ENCODE measurements around the gene CDC42BPB.

CDC42BPB gene

DNA sequence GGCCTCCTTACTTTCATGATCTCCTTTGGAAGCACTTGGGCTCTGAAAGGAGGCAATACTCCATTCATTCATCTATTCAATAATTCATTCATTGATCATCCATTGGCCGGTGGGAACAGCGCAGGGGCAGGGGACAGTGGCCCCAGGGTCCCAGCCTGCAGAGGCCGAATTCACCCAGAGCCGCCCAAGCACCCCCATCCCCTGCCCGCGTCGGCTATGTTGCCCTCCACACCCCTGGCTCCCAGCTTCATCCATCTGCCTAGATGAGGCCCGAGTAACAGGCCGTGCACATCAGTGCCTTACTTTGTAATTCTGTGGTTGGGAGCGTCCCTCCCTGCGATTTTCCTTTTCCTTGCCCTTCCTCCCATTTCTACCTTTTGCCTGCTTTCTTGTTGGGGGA, 131.7 kb downstream of the CDC42BPB start:
- no peak for DNase-seq (ENCODE audit: low spot score)
- TF ChIP-seq, protein P1, sequence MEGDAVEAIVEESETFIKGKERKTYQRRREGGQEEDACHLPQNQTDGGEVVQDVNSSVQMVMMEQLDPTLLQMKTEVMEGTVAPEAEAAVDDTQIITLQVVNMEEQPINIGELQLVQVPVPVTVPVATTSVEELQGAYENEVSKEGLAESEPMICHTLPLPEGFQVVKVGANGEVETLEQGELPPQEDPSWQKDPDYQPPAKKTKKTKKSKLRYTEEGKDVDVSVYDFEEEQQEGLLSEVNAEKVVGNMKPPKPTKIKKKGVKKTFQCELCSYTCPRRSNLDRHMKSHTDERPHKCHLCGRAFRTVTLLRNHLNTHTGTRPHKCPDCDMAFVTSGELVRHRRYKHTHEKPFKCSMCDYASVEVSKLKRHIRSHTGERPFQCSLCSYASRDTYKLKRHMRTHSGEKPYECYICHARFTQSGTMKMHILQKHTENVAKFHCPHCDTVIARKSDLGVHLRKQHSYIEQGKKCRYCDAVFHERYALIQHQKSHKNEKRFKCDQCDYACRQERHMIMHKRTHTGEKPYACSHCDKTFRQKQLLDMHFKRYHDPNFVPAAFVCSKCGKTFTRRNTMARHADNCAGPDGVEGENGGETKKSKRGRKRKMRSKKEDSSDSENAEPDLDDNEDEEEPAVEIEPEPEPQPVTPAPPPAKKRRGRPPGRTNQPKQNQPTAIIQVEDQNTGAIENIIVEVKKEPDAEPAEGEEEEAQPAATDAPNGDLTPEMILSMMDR (IDR thresholded peaks at IDR 0.05; ENCODE audit: extremely low read depth, missing control alignments) = no peak

DNA sequence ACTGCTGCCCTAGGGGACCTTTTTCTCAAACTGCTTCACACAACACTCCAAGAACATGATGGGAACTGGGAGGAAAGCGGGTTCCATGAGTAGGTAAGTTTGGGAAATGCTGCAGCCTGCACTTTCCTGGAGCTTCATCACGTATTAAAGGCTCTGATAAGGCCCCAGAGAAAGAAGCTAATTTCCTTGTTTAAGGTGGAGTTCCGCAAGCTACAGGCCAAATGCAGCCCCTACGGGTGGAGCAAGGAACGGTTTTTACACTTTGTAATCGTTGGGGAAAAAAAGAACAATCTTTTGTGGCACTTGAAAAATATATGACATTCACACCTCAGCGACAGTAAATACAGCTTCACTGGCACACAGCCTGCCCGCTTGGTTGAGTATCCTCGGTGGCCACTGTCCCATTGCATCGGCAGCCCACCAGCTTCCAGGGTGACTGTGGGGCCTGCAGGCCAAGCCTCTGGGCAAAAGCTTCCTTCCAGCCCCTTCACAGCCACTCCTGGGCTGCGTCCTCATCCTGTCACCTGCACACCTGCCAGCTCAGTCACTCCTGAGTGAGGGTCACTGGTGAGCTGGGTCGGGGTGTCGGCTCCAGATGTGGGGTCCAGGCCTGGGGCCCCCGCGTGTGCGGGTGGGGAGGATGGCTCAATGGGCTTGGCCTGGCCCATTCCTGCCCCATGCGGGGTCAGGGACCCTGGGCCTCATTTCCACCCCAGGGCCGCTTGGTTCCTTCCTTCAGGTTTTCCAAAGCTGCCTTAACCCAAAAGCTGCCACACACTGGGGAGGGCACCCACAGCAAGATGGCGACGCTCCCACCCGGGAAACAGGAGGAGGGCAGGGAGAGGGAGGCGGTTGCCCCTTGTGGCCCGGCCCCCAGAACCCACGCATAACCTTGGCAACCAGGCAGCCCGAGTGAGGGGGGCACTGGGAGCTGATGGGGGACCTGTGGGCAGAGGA, 132.4 kb downstream of the CDC42BPB start:
- no peak for DNase-seq (ENCODE audit: low spot score)
- TF ChIP-seq, protein P1 (IDR thresholded peaks at IDR 0.05; ENCODE audit: extremely low read depth, missing control alignments) = no peak

DNA sequence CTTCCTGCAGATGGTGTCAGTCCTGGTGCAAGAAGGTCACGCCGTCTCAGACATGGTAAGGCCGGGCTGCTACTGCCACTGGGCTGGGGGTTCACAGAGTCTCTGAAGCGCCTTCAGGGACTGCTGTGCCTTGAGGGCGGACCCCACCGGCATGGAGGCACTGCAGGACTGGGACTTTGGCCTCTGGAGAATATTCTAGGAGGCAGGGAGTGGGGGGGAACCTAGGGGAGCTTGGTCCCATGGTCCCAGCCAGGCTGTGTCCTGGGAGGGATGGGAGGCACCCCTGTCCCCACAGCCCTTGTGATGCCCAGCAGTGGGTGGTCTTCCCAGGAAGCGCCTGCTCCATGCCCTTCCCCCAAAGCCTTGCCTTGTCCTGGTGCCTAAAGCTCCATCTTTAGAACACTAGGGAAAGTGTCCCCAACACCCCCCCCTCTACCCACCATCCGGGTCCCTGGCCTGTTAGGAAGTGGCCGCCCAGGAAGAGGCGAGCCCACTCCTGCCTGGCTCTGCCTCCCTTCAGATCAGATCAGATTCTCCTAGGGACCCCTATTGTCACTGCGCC, 133.3 kb downstream of the CDC42BPB start:
- TF ChIP-seq, protein P1 (IDR thresholded peaks at IDR 0.05; ENCODE audit: extremely low read depth, missing control alignments) = no peak
- DNase-seq (ENCODE audit: low spot score) = no peak

DNA sequence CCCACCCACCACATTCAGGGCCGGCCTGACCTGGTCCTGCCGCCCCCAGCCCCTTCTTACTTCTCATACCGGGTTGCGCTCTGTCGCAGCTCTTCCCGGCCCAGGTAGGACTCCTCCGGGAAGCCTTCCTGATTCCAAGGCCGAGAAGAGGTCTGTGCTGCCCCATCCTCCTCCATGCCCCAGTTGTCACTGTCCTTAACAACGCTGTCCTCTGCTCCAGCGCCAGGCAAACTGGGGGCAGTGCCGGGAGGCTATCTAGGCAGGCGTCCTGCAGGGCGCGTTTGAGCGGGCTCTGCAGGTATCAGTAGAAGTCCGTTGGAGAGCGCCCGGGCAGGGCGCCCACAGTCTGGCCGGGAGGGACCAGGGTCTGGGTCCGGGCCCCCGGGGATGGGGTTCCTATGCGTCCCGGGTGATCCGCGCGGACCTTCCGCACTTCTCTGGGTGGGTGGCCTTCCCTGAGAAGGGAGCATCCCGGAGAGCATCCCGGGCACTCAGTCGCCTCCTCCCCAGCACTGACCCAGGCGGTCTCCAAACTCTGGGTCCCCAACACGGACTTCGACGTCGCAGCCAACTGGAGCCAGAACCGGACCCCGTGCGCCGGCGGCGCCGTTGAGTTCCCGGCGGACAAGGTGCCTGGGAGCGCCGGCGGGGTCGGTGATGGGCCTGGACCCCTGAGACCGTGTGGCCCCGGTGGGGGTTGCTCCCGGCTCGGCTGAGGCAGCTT, 134.0 kb downstream of the CDC42BPB start:
- TF ChIP-seq, protein P1 (IDR thresholded peaks at IDR 0.05; ENCODE audit: extremely low read depth, missing control alignments) = no peak
- DNase-seq (ENCODE audit: low spot score) = no peak

DNA sequence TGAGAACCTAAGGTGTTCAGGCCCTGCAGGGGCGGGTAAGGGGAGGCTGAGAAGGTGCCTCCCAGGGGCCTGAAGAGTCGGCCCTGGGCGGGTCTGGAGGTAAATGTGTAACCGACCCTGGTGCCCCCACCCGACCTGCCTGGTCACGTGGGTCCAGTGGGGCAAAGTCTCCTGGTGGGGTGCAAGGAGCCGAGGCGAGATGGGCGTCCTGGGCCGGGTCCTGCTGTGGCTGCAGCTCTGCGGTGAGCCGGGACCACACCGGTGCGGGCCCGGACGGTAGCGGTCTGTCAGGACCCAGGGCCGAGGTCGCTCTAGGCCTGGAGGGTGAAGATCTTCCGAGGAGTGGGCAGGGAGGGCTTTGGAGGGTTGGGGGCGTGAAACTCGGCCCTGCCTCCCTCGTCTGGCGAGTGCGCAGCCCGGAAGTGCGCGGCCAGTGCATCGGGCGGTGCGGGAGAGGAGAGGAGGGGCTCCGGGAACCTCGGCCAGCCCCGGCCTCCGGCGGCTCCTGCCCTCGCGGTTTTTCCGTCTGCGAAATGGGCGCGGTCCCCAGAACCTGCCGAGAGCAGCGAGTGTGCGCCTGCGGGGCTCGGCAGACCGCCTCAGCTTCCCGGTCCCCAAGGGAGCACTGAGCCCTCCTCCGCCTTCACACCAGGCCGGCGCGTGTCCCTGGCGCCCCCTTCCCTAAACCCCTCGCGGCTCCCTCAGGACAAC, 134.7 kb downstream of the CDC42BPB start, which contains the start of gene AMN:
Gene AMN (plus strand): TSS at position 174 of the 711 bp plus-strand sequence. CDS start 26 bp downstream, at position 200.
- TF ChIP-seq, protein P1 (IDR thresholded peaks at IDR 0.05; ENCODE audit: extremely low read depth, missing control alignments) = no peak
- DNase-seq (ENCODE audit: low spot score) = no peak

DNA sequence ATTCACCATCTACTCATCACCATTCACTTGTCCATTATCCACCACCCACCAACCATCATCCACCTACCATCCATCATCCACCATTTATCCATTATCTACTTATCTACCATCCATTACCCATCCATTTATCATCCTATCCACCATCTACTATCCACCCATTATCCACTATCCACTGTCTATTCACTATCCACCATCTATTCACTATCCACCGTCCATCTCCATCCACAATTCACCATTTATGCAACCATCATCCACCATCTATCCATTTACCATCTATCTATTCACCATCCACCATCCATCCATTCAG, 136.4 kb downstream of the CDC42BPB start:
- DNase-seq (ENCODE audit: low spot score) = no peak
- TF ChIP-seq, protein P1 (IDR thresholded peaks at IDR 0.05; ENCODE audit: extremely low read depth, missing control alignments) = no peak
